Measurements from ENCODE around the gene NPAS3.

DNA sequence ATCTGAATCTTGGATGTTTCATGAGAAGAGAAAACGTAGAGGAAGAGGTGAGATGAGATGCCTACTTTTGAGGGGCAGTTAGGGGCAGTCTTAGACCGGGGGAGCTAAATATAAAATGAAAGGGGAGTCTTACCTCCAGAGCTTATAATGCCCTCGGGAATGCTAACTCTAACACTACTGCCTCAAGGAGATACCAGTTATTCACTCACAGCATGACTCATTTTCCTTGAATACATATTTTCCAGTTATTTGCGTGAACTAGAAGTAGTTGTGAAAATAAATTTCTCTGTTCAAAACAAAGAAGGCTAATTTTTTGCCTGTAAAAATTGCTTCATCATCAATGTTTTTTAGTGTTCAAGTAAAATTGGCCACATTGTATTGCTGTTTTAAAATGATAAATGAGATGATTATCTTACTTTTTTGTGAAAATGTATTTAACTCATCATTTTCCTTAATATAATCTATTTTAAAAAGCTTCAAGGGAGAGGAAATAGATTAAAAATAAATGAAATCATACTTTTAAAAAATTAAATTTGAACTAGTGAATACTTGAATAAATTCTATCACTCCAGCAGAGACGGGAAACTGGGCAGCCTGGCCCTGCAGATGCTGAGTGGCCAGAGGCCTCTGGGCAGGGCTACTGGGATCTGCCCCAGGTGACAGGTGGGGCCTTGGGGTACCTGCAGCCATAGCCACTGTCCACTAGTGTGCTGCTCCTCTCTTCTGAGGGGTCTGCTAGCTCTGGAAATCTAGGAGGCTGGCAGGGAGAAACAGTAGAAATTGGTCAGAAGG is 672.9 kb downstream of the NPAS3 start:
- no peak for TF ChIP-seq CTCF (IDR thresholded peaks at IDR 0.05)
- no peak for TF ChIP-seq POLR2A (IDR thresholded peaks at IDR 0.05)
